IPS DF 4.7 (cell line): ENCODE measurements around the gene SVIL.

Experiments
- DNase-seq: peaks from one replicate; pipeline ENCODE4 v3.0.0-alpha.2; 2013; ENCODE audit warnings: low spot score; ENCODE audit errors: extremely low read depth

SVIL gene

DNA sequence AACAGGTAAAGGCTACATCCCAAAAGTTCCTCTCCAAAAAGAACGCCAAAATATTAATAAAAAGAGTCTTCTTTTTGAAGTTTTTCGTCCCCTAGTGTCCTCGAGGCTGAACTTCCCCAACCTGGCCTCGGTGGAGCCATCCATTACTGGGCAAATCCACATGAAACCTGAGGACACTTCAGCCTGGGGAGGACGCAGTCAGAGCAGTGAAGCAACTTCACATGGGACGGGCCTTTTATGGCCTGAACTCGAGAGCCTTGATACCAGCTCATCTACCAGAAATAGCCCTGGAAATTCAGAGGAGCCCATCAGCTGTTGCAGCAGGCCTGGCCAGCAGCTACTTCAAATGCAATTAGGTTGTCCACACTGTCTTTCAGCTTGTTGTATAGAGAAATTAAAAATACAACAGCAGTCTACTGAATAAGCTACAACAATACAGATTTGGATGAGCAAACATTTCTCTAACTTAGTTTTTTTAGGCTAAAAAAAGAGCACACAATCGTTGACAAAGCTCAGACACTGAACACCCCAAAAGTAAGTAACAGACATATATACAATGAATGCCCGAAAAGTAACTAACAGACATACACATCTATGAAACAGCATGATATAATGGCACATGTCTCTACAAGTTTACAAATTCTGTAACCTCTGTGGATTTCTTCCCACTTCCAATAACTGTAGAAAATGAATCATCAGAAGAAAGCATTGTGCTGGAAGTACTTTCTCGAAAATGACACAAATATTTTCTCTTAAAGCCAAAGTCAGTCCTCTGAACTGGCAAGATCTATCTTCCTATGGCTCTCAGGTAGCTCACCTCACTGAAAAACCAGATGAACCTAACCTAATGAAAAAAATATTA lies at the start of gene SVIL:
SVIL (minus strand) TSS at position 208 of the 862 bp plus-strand sequence. CDS start 79,913 bp downstream, outside the sequence.
- no peak for DNase-seq

- no peak for DNase-seq
Observed at GRCh38 chr10:29681676-29682448, 47.1 kb upstream of the SVIL start.

DNA sequence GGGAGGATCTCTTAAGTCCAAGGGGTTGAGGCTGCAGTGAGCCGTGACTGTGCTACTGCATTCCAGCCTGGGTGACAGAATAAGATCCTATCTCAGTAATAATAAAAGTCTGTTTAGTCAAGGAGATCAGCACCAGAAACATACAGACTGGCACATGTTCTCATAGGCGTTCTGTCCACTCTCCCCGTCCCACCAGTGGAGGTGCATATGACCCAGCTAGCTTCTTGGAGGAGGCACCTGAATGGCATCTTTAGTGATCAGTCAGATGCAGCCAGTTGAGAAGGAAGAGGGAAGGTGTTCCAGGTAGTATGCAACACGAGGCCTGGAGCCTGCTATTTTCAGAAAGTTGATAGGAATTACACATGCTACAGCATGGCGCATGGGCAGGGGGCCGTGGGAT lies 45.3 kb upstream of the SVIL start:
- no peak for DNase-seq

GRCh38 chr10:29676732-29677131 lies 42.0 kb upstream of the SVIL start:
- no peak for DNase-seq

DNA sequence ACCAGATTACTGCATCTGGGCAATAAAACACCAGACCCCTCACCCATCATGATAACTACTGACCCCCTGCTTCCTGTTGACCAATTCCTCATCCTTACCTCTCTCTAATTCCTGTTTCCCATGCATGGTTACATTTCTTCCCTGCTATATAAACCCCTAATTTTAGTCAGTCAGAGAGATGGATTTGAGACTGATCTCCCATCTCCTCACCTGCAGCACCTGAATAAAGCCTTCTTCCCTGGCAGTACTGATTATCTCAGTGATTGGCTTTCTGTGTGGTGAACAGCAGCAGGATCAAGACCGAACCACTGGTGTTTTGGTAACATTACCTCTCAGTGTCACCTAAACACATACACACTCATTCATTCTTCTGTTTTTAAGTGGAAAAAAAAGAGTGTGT lies 41.2 kb upstream of the SVIL start:
- DNase-seq = no peak

DNA sequence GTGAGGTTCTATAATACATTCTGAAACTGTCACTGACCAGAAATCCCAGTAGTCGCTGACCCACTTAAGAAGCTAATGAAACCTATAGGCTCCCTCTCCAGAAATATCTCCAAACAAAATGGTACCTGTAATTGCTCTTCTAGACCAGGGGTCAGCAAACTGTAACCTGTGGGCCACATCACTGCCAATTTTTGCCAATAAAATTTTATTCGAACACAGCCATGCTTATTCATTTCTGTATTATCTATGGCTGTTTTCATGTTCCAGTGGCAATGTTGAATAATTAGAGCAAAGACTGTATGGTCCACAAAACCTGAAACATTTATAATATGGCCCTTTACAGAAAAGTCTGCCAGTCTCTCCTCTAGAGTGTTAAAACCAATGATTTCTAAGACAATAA lies 37.2 kb upstream of the SVIL start:
- no peak for DNase-seq

DNA sequence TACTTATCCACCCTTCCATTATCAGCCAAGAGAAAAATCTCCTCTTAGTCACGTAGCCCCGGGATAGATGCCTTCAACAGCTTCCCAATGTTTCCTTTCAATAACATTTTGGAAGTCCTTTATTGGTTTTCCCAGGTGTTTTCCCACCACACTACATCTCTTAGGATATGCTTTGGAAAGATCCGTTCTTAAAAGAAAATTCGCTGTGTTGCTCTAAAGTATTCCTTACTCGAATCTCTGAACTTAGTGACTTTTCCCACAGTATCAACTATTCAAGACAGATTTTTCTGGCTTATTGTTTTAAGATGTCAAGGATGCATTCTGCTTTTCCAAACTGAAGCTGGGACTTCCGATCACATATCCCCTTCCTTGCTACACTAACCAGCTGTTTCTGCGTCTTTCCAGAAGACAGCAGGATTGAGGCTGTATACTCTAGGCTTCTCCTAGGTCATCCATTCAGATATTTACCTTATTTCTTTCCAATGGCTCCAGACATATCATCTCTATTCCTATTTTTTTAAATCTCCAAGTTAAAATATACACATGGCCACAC lies 36.5 kb upstream of the SVIL start:
- DNase-seq = no peak

- DNase-seq = no peak
Observed at GRCh38 chr10:29670761-29671160, 36.0 kb upstream of the SVIL start.

DNA sequence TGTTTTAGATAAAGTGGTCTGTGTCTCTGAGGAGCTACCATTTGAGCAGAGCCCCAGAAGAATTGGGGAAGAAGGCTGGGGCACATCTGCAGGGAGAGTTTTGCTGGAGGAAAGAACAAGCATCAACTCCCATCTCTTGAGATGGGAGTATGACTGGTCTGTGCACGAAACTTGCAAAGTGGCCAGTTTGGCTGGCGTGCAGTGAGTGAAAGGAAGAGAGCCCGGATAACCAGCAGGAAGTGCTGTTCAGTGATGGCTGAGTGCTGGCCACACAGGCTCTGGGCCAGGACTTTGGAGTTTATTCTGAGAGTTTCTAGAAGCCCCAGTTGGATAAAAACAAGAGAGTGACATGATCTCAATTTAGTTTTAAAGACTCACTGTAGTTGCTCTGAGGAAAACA lies 34.4 kb upstream of the SVIL start:
- DNase-seq = no peak

DNA sequence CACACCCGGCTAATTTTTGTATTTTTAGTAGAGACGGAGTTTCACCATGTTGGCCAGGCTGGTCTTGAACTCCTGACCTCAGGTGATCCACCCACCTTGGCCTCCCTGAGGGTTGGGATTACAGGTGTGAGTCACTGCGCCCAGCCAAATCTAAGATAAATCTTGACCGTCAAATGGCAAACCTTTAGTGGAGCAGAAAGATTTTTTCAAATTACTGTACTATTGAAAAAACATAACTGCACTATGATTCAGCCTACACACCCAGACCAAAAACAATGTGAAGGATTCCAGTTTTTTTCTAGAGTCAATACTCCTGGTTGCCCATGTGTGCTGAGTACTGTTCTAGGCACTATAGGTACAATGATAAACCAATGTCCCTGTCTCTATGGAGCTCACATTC lies 33.9 kb upstream of the SVIL start:
- no peak for DNase-seq

GRCh38 chr10:29667191-29667590 lies 32.4 kb upstream of the SVIL start:
- DNase-seq = no peak

- no peak for DNase-seq
Observed at GRCh38 chr10:29666201-29666600, 31.4 kb upstream of the SVIL start.

DNA sequence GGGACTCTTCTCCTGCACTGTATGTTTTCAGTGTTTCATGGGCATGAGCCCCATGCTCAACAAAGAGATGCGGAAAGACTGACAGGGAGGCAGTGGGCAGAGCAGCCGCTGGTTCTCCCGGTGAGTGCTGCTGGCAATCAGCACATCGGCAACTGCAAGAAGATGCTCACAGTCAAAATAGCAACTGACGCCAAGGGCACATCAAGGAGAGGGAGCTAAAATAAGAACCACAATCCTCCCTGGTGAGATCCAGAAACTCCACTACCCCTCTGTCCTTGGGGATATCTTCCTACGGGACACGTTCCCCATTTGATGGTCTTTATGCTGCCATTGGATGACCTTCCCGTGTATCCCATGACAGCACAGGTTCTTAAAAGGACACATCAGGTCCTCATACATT lies 28.9 kb upstream of the SVIL start:
- no peak for DNase-seq

GRCh38 chr10:29658984-29659965 lies 24.5 kb upstream of the SVIL start:
- DNase-seq = no peak

DNA sequence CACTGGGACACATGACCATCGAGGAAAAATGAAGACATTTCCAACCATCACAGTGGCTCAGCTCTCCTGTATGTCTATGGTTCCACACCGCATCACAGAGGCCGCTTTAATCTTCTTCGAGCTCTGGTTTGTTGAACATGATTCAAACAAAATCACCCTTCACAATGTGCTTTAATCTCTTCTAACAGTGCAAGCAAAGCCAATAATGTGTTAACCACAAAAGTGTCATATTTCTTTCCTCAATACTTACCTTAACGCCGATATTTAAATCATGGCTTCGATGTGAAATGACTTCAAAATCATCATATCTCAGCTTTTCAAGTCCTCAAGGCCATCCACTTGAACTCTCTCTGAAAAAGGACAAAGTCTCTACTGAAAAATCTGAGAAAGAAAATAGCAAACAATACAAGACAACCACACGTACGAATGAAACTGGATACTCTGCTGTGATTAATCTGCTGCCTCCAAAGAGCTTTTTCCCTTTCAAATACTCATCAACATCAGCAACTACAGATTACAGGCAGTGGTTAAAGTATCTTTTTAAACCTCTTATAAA lies 23.0 kb upstream of the SVIL start:
- no peak for DNase-seq

- no peak for DNase-seq
Observed at GRCh38 chr10:29656451-29656992, 21.8 kb upstream of the SVIL start.

GRCh38 chr10:29652192-29652591 lies 17.4 kb upstream of the SVIL start:
- DNase-seq = no peak

GRCh38 chr10:29651767-29652166 lies 17.0 kb upstream of the SVIL start:
- no peak for DNase-seq

GRCh38 chr10:29650552-29650944 lies 15.8 kb upstream of the SVIL start:
- DNase-seq = no peak
